SK-N-SH (cell line): ENCODE results near the gene CACNA1H. TPM values are rescaled to one million over a fixed set of nuclear protein-coding genes. Genes with fewer than 3 reads are reported as not detected.

Experiments
- CTCF ChIA-PET: fragments of 300-600, 350-600 bp; formaldehyde crosslinking; extraction: SDS; loops from one replicate; lab custom pipeline; 2021; lab: Yijun Ruan, JAX
- POLR2A ChIA-PET: fragments of 350-600 bp; sonication (Branson Sonifier 250); formaldehyde crosslinking; extraction: SDS; loops from one replicate; lab custom pipeline; 2020; ENCODE audit warnings: antibody characterized with exemption, inconsistent platforms; lab: Yijun Ruan, JAX
- DNase-seq: peaks from one replicate; pipeline ENCODE4 v3.0.0; 2012
- H2AFZ ChIP-seq: fragments of 200-600 bp; sonication (generic); 2 replicates; pipeline ENCODE4 v1.8.1; 2016; ENCODE audit warnings: antibody characterized with exemption, mild to moderate bottlenecking, low read depth
- H3F3A ChIP-seq: fragments of 200-600 bp; sonication (generic); replicated peaks from 2 replicates; pipeline ENCODE3; 2016; ENCODE audit warnings: antibody characterized with exemption, mild to moderate bottlenecking; ENCODE audit not compliant: insufficient read depth
- H3K27ac ChIP-seq, 2 experiments: fragments of 200-500 bp in 1 of 2; fragments of 200-600 bp in 1 of 2; sonication (Bioruptor generic) in 1 of 2; sonication (generic), shearing (Covaris generic) in 1 of 2; 2 replicates each; pipeline versions ENCODE4 v1.5.1 to v1.6.1; 2014 to 2016; ENCODE audit warnings: low read depth in 2 of 2, inconsistent platforms in 1 of 2, low read length in 1 of 2, mild to moderate bottlenecking in 1 of 2, mixed read lengths in 1 of 2
- H3K27me3 ChIP-seq: fragments of 200-600 bp; sonication (generic), shearing (Covaris generic); 2 replicates; pipeline ENCODE4 v1.6.1; 2016; ENCODE audit warnings: mixed run types; ENCODE audit not compliant: insufficient read depth
- H3K36me3 ChIP-seq, 2 experiments: fragments of 200-500 bp in 1 of 2; fragments of 200-600 bp in 1 of 2; sonication (Bioruptor generic) in 1 of 2; sonication (generic) in 1 of 2; replicated peaks in 1 of 2; 2 replicates each; pipeline versions ENCODE3 to v1.5.1; 2014 to 2016; ENCODE audit warnings: low read length in 1 of 2, mild to moderate bottlenecking in 1 of 2; ENCODE audit not compliant: insufficient read depth in 2 of 2, control insufficient read depth in 1 of 2
- H3K4me1 ChIP-seq, 2 experiments: fragments of 200-500 bp in 1 of 2; fragments of 200-600 bp in 1 of 2; sonication (Bioruptor generic) in 1 of 2; sonication (generic), shearing (Covaris generic) in 1 of 2; 2 replicates each; pipeline versions ENCODE4 v1.5.1 to v1.6.1; 2014 to 2016; ENCODE audit warnings: low read depth in 1 of 2, low read length in 1 of 2, mixed run types in 1 of 2; ENCODE audit not compliant: insufficient read depth in 2 of 2, control insufficient read depth in 1 of 2
- H3K4me2 ChIP-seq: fragments of 200-600 bp; sonication (generic), shearing (Covaris generic); 2 replicates; pipeline ENCODE4 v1.6.1; 2017; ENCODE audit warnings: mixed run types
- H3K4me3 ChIP-seq, 2 experiments: fragments of 200-500 bp in 1 of 2; fragments of 200-600 bp in 1 of 2; sonication (Bioruptor generic) in 1 of 2; sonication (generic), shearing (Covaris generic) in 1 of 2; 2 replicates each; pipeline versions ENCODE4 v1.5.1 to v1.8.1; 2014 to 2016; ENCODE audit warnings: low read depth in 2 of 2, inconsistent platforms in 1 of 2, low read length in 1 of 2, mild to moderate bottlenecking in 1 of 2, mixed read lengths in 1 of 2, moderate library complexity in 1 of 2
- H3K79me2 ChIP-seq: fragments of 200-600 bp; sonication (generic); 2 replicates; pipeline ENCODE4 v1.8.1; 2017; ENCODE audit warnings: mild to moderate bottlenecking; ENCODE audit not compliant: insufficient read depth
- H3K9ac ChIP-seq: fragments of 200-600 bp; sonication (generic); 2 replicates; pipeline ENCODE4 v1.6.1; 2017; ENCODE audit warnings: mixed run types
- H3K9me2 ChIP-seq: fragments of 200-600 bp; sonication (generic); 2 replicates; pipeline ENCODE4 v1.6.1; 2017; ENCODE audit warnings: mixed run types
- H3K9me3 ChIP-seq: fragments of 200-600 bp; sonication (generic); 2 replicates; pipeline ENCODE4 v1.6.1; 2017; ENCODE audit warnings: mixed run types, mild to moderate bottlenecking, moderate library complexity
- H4K20me1 ChIP-seq: fragments of 200-600 bp; sonication (generic); 2 replicates; pipeline ENCODE4 v1.6.1; 2017; ENCODE audit warnings: mild to moderate bottlenecking, mixed run types; ENCODE audit not compliant: insufficient read depth
- CHD2 ChIP-seq: fragments of 150-350 bp; IDR thresholded peaks from 2 replicates; pipeline ENCODE4 v1.6.1; 2018; ENCODE audit warnings: low read length; ENCODE audit not compliant: partially characterized antibody
- CTCF ChIP-seq: fragments of 200-600 bp; sonication (generic); IDR thresholded peaks from 2 replicates; pipeline ENCODE4 v1.6.1; 2017; ENCODE audit warnings: antibody characterized with exemption, mild to moderate bottlenecking, moderate library complexity
- EZH2phosphoT487 ChIP-seq: fragments of 200-600 bp; sonication (generic); IDR thresholded peaks from 2 replicates; pipeline ENCODE4 v1.6.1; 2017; ENCODE audit warnings: low read depth, mixed run types, mild to moderate bottlenecking, antibody characterized with exemption, moderate library complexity, borderline replicate concordance
- FOSL2 ChIP-seq: IDR thresholded peaks from 2 replicates; pipeline ENCODE4 v1.4.0; 2012; ENCODE audit warnings: low read depth, mild to moderate bottlenecking, moderate library complexity, borderline replicate concordance
- FOXJ3 ChIP-seq: sonication (generic); formaldehyde crosslinking; IDR thresholded peaks from 2 replicates; pipeline ENCODE4 v1.5.1; 2020; ENCODE audit warnings: mild to moderate bottlenecking, missing genetic modification reagents
- GABPA ChIP-seq: IDR thresholded peaks from 2 replicates; pipeline ENCODE4 v1.4.0; 2012; ENCODE audit warnings: low read depth, mild to moderate bottlenecking
- GATA2 ChIP-seq: sonication (generic); formaldehyde crosslinking; IDR thresholded peaks from 2 replicates; pipeline ENCODE4 v1.5.0; 2020; ENCODE audit warnings: mild to moderate bottlenecking, missing genetic modification reagents
- MXI1 ChIP-seq: IDR thresholded peaks from 2 replicates; pipeline ENCODE4 v1.6.1; 2012; ENCODE audit warnings: mild to moderate bottlenecking, low read depth, low read length, improper control_type of control experiment
- NFIC ChIP-seq: IDR thresholded peaks from 2 replicates; pipeline ENCODE4 v1.4.0; 2012; ENCODE audit warnings: borderline replicate concordance
- NRF1 ChIP-seq: IDR thresholded peaks from 2 replicates; pipeline ENCODE4 v1.6.1; 2012; ENCODE audit warnings: low read depth, mild to moderate bottlenecking, low read length
- RCOR1 ChIP-seq: fragments of 150-350 bp; IDR thresholded peaks from 2 replicates; pipeline ENCODE4 v1.6.1; 2017; ENCODE audit warnings: antibody characterized with exemption, low read length
- REST ChIP-seq: IDR thresholded peaks from 2 replicates; pipeline ENCODE4 v1.6.1; 2012; ENCODE audit warnings: mild to moderate bottlenecking, low read depth, low read length, moderate library complexity
- SMC3 ChIP-seq: IDR thresholded peaks from 2 replicates; pipeline ENCODE4 v1.6.1; 2012; ENCODE audit warnings: low read depth, low read length, improper control_type of control experiment
- TEAD4 ChIP-seq: IDR thresholded peaks from 2 replicates; pipeline ENCODE4 v1.4.0; 2012; ENCODE audit warnings: mild to moderate bottlenecking, borderline replicate concordance; ENCODE audit not compliant: insufficient read depth
- ZBTB33 ChIP-seq: IDR thresholded peaks from 2 replicates; pipeline ENCODE4 v1.4.0; 2012; ENCODE audit warnings: low read depth, borderline replicate concordance
- WGBS: methylation state at CpG from one replicate; pipeline ENCODE4 v1.1.6; 2017; ENCODE audit warnings: low lambda C conversion rate; 5-methylcytosine and 5-hydroxymethylcytosine counted together
- polyA plus RNA-seq, 3 experiments: library from polyadenylated mRNA; depleted of rRNA; stranded (reverse); fragments of >200 nt; gene quantifications; 2 replicates each; pipeline ENCODE4 v1.2.3, GENCODE V29; 2012
- TF ChIP-seq, protein P1 (sequence below): IDR thresholded peaks from 2 replicates; pipeline ENCODE4; 2012
- TF ChIP-seq, protein P2 (sequence below): IDR thresholded peaks from 2 replicates; pipeline ENCODE4 v1.4.0; 2012; ENCODE audit warnings: low read depth, borderline replicate concordance

Gene CACNA1H
- polyA plus RNA-seq, 1 of the 3 experiments (the other 2 are of a cell fraction), result not detected

GRCh38 chr16:1107141-1107540 lies 45.8 kb upstream of the CACNA1H start (continued):
- no peak for TF ChIP-seq ZBTB33
- TF ChIP-seq CTCF, result no peak
- TF ChIP-seq SMC3, result no peak
- TF ChIP-seq, all 33 proteins: peak for 0

DNA sequence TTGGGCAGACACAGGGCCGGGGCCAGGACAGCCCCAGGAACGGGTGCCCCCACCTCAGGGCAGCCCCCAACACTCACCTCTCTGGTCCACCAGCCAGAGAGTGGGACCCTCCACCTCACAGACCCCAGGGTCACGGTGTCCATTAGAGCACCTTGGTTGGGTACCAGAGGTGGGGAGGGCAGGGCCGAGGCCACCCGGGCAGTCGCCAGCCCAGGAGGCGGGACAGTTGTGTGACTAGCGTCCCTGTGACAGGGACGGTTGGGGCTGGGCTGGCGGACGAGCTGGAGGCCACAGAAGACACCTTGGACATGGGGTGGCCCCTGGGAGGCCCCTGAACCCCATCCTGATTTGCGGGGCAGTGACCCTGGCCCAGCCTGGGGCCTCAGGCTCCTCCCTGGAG lies 45.2 kb upstream of the CACNA1H start:
- WGBS, result 0% methylated on average over 2 of the region's 12 CpGs
- no peak for DNase-seq
- Histone ChIP-seq H3K27me3 (peaks cover 91% of the 10 kb centered on the region), H2AFZ (no peak overlapping the region), H3K4me3 (no peak overlapping the region), H3K4me2 (no peak overlapping the region), H3K4me1 (no peaks in the 10 kb centered on the region; a peak in 1 of 4 replicates), H3K79me2 (no peaks in the 10 kb centered on the region), H3K27ac (no peak overlapping the region), H3F3A (no peaks in the 10 kb centered on the region), H4K20me1 (peaks cover 17% of the 10 kb centered on the region), H3K9ac (no peak overlapping the region), H3K9me2 (no peaks in the 10 kb centered on the region), H3K36me3 (no peaks in the 10 kb centered on the region), H3K9me3 (no peaks in the 10 kb centered on the region)
- TF ChIP-seq FOXJ3, result no peak
- no peak for TF ChIP-seq TEAD4
- TF ChIP-seq NRF1, result no peak
- no peak for TF ChIP-seq EZH2phosphoT487
- no peak for TF ChIP-seq RCOR1
- TF ChIP-seq NFIC, result no peak
- no peak for TF ChIP-seq GABPA
- TF ChIP-seq CHD2, result no peak
- TF ChIP-seq MXI1, result no peak
- no peak for TF ChIP-seq REST
- TF ChIP-seq, protein P1, sequence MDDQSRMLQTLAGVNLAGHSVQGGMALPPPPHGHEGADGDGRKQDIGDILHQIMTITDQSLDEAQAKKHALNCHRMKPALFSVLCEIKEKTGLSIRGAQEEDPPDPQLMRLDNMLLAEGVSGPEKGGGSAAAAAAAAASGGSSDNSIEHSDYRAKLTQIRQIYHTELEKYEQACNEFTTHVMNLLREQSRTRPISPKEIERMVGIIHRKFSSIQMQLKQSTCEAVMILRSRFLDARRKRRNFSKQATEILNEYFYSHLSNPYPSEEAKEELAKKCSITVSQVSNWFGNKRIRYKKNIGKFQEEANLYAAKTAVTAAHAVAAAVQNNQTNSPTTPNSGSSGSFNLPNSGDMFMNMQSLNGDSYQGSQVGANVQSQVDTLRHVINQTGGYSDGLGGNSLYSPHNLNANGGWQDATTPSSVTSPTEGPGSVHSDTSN, result no peak
- no peak for TF ChIP-seq GATA2 (CRISPR knock-in tag)
- TF ChIP-seq, protein P2, sequence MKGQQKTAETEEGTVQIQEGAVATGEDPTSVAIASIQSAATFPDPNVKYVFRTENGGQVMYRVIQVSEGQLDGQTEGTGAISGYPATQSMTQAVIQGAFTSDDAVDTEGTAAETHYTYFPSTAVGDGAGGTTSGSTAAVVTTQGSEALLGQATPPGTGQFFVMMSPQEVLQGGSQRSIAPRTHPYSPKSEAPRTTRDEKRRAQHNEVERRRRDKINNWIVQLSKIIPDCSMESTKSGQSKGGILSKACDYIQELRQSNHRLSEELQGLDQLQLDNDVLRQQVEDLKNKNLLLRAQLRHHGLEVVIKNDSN, result no peak
- TF ChIP-seq FOSL2, result no peak
- POLR2A ChIA-PET, result no interaction called here
- CTCF ChIA-PET, result interaction anchor here (1.0 to 1.5 kb wide), 4 partner anchors 10 to 81 kb away, joined by 3 to 8 read pairs (median 4); no protein-coding TSS in a partner anchor
